ENCODE results near the gene PCSK5.

DNA sequence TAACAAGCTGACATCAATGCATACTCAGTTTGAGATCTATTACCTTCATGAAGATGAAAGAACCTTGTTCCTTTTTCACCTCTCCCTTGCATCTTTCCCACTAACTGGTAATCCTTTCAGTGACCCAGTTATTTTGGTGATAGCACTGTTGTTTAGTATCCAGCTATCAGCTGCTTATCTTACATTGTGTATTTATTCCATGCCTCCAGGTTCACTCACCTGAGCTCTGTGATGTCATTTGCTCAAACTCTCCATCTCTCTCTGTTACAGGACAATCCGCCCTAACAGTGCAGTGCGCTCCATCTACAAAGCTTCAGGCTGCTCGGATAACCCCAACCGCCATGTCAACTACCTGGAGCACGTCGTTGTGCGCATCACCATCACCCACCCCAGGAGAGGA, 268.2 kb downstream of the PCSK5 start:
- TF ChIP-seq CTCF (conservative IDR thresholded peaks at IDR 0.05; ENCODE audit: low read depth, low read length) (no peak), EZH2 (IDR thresholded peaks at IDR 0.05; ENCODE audit: borderline replicate concordance, low read depth, low read length, poor library complexity, severe bottlenecking) (no peak)

Data from A673 (cell line).